HG03159 (cell line): ENCODE measurements around the gene RCHY1.
A peak's percentile ranks its signal among the peaks of the same experiment; 100 is the strongest.
"Not testable (repeated sequence)": the region's sequence is repeated elsewhere in the genome, so short reads cannot be mapped to it uniquely, and the experiment has no call there.

Source experiments
- ATAC-seq: cut with Tn5 transposase; IDR thresholded peaks from one replicate; pipeline ENCODE4 v1.9.1; 2021; ENCODE audit warnings: mild to moderate bottlenecking, moderate library complexity; ENCODE audit not compliant: unreplicated experiment

The RCHY1 gene

DNA sequence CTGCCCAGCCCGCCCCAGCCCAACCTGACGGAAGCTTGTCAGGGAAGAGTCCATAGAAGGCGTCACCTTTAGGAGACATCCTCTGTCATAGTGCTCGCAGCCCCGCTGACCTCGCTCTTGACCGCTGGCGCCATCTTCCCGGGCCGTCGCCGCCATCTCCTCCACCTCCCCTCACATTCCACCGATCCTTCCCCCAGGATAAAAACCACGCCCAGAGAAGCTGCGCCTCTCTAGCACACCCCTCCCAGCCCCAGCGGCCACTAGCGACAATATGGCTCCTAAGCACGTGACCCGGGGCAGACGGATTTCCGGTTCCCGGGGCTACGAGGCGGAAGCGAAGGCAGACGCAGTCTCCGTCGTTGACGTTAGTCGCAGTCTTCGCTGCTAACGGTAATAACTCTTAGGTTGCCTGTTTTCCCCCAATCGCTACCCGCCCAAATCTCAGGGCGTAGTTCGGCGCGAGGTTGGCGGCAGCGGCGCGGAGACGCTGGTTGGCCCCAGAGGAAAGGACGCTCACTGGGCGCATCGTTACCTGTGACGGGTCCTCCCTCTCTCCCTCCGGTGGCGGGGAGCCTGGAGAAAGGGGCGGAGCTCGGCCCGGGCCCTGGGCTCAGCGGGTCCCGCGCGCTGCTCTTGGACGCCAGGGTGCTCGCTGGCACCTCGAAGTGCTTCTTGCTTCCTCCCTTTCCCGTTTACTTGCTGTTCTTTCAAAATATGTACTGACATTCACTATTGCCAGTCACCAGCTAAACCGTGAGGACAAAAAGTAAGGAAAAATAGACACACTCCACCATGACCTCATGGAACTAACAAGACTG, at the start of gene RCHY1, which contains the start of gene THAP6:
RCHY1 (minus strand) TSS at position 273 of the 818 bp plus-strand sequence; CDS start at position 156, 117 bp downstream.
THAP6 (plus strand) TSS at position 343 of the 818 bp plus-strand sequence. CDS start 980 bp downstream, outside the sequence.
- ATAC-seq, result peak; percentile 94

DNA sequence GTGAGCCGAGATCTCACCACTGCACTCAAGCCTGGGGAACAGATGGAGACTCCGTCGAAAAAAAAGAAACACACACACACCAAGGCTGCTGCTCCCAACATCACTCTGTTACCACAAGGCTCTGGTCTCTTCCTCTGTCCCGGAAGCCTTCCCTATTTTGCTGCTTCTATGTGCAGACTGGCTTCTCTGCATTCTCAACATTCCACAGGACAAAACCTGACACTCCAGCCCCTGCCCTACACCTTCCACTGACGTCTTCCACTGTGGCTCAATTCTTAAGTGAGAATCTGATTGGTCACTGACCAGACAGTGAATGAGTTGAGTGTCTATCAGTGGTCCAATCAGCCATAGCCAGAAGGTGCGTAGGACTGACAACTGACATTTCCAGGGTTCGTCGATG, 47.6 kb upstream of the RCHY1 start:
- ATAC-seq, result no peak

DNA sequence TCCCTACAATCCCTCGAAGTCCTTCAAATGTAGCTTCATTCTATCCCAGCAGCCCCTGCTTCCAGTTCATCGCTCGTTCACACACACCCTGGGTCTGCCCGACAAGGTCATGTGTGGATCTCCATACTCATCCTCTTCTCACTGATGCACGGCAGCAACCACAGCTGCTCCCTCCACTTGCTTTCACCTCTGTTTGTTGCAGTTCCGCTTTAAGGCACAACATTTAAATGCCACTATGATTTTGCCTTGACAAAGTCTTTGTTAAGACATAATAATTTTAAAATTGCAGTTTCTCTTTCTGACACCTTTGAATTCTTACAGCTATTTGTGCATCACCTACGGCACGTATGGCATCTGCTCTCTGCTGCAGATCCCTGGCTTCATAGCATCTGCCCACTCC, 43.5 kb upstream of the RCHY1 start:
- no peak for ATAC-seq

DNA sequence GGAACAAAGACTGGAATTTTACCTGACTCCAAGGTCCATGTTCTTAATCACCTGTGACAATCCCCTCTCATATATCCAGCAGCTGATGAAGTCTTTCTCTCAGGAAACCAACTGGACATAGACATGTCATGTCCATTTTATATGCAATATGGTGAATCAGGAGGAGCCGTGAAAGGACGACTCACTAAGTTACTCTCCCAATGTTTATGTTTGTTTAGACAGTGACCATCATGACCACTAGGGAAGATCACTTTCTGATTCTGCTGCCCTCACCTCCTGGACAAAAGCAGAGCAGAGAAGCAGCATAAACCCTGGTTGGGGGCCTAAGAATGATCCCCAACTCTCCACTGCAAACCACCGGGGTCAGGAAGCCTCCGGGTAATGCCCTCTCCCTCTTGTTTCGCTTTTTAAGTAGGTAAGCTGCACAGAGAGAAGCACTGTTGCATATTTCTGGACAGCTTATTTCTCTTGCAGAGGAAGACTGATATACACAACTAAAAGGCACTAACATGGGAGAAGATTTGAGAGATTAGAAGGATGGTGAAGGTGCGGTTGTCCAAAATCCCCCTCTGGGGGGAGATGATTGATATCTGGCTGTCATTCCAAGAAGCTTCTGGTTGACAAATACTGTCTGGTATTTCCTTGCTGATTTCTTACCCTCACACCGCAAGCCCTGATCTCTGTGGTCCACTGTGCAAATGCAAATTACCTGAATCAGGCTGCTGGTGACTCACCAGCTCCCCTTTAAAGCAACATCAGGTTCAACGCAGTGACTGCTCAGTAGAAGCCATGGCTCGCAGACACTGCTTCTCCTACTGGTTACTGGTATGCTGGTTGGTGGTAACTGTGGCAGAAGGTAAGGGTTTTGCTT, 41.3 kb upstream of the RCHY1 start, which contains the start of gene ODAPH:
ODAPH (plus strand) TSS at position 773 of the 871 bp plus-strand sequence; CDS start at position 790, 17 bp downstream.
- peak; percentile 95 for ATAC-seq

DNA sequence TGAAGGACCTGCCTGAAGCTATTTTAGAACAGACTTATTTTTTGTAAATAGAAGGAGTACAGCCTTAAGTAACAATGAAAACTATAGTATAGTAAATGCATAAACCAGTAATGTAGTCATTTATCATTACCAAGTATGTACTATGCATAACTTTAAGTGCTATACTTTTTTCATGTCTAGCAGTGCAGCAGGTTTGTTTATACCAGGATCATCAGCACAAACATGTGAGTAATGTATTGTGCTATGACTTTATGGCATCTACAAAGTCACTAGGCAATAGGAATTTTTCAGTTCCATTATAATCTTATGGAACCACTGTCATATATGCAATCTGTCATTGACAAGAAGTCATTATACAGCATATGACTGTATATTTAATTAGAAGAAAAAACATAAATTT, 38.2 kb upstream of the RCHY1 start:
- ATAC-seq, result no peak

DNA sequence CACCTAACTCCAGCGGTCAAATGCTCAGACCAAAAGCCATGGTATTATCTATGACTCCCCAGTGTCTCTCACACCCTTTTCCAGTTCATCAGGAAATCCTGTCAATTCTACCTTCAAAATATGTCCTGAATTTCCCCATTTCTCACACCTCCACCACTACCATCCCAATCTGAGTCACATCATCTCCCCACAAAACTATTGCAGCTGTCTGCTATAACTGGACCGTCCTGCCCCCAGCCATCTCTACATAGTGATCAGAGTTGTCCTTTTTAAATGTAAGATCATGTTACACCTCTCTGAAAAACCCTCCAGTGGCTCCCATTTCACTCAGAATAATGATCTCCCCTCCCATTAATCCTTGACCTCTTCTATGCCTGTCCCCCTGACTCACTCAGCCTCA, 34.8 kb upstream of the RCHY1 start:
- no peak for ATAC-seq

DNA sequence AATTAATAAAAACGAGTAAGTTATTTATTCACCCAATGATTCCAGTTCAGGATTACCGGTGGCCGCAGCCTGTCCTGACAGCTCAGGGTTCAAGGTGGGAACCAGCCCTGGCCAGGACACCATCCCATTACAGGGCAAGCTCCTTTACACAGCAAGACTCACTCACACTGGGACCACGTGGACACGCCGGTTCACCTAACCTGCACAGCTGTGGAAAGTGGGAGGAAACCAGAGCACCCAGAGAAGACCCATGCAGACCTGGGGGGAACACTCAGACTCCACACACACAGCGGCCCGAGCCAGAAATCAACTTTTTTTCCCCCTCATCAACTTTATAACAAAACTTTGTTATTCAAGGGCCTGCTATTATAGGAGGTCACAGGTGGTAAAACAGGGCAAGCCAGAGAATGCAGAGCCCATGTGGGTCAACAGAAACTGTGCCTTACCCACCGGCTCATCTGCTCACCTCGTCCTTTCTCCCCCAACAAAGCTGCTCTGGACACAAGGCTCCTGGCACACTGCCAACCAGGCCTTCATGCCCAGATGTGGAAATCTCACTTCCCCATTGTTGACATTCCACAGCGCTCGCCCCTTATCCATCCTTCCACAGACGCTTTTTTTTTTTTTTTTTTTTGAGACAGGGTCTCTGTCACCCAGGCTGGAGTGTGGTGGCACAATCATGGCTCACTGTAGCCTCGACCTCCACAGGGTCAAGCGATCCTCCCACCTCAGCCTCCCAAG, 33.6 kb upstream of the RCHY1 start:
- ATAC-seq, result no peak

DNA sequence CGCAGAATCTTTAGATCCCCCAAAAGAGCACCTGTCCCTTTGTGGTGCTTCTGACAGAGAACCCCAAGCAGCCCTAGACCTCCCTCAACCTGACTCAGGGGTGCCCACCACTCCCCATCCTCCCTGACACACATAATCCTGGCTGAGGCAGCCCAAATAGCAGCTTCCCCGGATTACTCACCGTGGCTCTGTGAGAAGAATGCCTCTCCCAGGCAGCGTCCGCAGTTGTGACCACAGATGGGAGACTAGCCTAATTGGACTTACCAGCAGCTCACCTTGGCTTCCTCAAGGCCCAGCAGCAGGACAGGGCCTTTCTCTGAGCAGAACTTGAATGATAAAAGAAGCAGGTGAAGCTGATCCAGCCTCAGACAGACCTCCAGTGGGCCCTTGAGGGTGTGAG, 31.3 kb upstream of the RCHY1 start:
- no peak for ATAC-seq

DNA sequence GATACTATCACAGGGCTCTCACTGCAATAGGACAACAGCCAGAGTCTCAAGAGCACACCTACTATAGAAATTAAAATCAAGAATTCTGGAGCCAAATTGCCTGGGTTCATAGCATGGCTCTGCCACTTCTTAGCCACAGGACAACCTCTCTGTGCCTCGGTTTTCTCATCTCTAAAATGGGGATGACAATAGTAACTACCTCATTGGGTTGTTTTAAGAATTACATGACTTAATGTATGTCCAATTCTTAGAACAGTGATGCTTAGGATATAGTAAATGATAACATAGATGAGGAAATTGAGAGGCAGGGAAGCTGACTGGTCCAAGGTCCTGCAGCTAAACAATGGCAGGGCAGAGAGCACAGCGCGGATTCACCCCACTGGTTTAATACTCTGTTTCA, 30.7 kb upstream of the RCHY1 start:
- ATAC-seq, result no peak

DNA sequence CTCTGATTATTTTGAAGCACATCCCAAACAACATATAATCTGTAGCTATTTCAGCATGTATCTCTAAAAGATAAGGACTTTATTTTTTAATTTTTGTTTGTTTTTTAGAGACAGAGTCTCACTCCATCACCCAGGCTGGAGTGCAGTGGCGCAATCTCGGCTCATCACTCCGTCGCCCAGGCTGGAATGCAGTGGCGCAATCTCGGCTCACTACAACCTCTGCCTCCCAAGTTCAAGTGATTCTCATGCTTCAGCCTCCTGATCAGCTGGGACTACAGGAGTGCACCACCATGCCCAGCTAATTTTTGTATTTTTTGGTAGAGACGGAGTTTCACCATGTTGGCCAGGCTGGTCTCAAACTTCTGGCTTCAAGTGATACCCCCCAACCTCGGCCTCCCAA, 30.0 kb upstream of the RCHY1 start:
- ATAC-seq, result not testable (repeated sequence)

DNA sequence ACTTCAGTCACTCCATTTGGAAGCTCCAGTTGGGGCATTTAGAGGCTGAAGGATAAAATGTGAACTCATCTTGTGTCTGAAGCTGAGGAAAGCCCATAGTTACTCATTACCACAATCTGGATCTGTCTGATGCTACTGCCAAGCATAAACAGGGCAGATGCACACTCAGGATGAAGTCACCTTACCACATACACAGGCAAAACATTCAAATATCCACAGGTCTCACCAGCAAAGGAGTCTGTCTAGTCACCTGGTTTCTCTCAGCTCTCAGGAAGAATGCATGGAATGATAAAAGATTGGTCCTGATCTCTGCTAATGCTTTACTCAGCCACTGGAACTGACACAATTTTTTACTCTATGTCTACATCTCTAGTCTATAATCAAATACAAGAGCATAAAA, 28.6 kb upstream of the RCHY1 start:
- no peak for ATAC-seq

DNA sequence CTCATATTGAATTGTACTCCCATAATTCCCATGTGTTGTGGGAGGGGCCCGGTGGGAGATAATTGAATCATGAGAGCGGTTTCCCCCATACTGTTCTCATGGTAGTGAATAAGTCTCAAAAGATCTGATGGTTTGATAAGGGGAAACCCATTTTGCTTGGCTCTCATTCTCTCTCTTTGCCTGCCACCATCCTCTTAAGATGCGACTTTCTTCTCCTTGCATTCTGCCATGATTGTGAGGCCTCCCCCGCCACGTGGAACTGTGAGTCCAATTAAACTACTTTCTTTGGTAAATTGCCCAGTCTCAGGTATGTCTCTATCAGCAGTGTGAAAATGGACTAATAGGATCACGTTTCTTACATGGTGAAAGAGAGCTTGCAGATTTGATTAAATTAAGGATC, 23.1 kb upstream of the RCHY1 start:
- ATAC-seq, result not testable (repeated sequence)

DNA sequence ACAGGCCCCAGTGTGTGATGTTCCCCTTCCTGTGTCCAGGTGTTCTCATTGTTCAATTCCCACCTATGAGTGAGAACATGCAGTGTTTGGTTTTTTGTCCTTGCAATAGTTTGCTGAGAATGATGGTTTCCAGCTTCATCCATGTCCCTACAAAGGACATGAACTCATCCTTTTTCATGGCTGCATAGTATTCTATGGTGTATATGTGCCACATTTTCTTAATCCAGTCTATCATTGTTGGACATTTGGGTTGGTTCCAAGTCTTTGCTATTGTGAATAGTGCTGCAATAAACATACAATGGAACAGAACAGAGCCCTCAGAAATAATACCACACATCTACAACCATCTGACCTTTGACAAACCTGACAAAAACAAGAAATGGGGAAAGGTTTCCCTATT, 19.7 kb upstream of the RCHY1 start:
- not testable (repeated sequence) for ATAC-seq

DNA sequence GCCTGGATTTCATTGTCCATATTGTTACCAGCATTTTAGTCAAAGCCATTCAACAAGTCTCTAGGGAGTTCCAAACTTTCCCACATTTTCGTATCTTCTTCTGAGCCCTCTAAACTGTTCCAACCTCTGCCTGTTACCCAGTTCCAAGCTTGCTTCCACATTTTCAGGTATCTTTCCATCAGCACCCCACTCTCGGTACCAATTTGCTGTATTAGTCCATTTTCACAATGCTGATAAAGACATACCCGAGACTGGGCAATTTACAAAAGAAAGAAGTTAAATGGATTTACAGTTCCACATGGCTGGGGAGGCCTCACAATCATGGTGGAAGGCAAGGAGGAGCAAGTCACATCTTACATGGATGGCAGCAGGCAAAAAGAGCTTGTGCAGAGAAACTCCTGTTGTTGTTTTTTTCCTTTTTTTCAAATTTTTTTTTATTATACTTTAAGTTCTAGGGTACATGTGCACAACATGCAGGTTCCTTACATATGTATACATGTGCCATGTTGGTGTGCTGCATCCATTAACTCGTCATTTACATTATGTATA, 19.2 kb upstream of the RCHY1 start:
- not testable (repeated sequence) for ATAC-seq

DNA sequence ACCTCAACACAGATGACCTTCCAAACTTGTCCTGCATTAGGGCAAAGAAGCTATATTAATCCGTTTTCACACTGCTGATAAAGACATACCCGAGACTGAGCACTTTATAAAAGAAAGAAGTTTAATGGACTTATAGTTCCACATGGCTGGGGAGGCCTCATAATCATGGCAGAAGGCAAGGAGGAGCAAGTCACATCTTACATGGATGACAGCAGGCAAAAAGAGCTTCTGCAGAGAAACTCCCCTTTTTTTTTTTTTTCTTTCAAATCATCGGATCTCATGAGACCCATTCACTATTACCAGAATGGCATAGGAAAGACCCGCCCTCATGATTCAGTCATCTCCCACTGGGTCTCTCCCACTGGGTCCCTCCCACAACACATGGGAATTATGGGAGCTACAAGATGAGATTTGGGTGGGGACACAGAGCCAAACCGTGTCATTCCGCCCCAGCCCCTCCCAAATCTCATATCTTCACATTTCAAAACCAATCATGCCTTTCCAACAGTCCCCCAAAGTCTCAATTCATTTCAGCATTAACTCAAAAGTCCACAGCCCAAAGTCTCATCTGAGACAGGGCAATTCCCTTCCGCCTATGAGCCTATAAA, 17.4 kb upstream of the RCHY1 start:
- not testable (repeated sequence) for ATAC-seq

DNA sequence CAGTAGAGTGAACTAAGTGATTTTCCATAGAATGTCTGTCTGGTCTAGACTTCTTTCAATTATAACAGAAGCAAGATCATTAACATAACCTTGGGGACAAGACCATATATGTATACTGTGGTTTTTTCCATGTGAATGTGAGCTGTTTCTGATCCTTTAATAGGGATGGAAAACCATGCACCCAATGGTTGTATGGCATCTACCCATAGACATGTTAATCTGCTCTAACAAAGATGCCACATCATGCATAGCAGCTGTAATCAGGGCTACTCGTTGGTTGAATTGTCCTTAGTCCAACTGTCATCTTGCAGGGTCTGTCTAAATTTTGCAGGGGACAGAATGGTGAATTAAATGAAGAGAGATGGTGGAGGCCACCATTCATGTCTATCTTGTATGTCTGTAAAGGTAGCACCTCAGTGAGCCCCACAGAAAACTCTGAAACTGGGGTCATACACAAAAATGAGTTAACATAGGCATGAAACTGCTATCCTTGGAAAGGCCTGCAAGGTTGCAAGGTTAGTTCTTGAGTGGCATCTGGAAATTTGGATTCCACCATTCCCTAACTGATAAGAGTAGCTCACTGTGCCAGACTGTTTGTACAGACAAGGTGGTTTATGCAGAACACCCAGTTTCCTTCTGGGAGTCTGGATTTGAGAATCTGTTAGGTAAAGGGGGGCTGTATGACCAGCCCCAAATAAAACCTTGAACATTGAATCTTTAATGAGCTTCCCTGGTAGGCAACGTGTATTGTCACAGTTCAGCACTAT, 16.5 kb upstream of the RCHY1 start:
- ATAC-seq, result no peak

DNA sequence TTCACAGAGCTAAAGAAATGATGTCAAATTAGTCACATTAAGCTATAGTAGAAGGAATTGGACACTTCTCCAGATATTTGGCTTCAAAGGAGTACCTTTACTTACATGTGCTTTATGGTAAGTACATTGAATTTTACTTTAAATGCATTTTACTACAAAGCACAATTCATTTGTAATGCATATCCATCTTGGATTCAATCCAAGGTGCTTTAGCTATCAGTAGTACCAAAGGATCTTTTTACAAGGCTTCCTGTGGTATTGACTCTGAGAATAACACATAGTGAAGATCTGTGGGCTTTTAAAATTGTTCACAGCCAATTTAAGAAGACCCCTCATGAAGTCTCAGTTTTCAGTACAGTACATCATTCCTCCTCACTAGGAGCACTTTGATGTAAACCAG, 13.3 kb upstream of the RCHY1 start:
- ATAC-seq, result no peak

DNA sequence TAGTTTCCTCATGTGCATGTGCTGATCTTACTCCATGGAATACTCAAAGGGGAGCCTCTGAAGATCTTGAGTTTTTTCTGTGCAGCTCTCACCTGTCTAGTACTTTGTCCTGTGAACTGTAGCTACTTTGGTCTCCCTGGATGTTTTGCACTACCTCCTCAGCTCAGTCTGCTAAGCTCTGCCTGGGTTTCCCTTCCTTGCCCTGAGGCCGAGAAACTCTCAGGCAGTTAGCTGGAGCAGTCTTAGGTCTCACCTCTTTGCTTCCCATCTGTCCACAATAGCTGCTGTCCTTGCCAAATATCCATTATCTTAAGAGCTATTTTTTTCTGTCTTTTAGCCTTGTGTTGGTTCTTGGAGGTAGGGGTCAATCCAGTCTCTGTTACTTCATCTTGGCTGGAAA, 11.7 kb upstream of the RCHY1 start:
- ATAC-seq, result no peak

DNA sequence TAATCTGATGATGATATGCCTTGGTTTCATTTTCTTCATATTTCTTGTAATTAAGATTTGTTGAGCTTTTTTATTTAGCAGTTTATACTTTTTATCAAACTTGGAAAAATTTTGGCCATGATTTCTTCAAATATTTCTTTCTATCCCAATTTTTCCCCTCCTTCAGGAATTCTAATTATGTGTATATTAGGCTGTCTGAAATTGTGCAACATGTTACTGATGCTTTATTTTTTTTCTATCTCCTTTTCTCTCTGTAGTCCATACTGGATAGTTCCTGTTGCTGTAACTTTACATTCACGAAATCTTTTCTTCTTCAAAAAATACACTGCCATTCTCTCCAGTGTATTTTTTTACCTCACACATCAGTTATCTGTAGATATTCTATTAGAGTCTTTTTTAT, 10.9 kb upstream of the RCHY1 start:
- no peak for ATAC-seq

DNA sequence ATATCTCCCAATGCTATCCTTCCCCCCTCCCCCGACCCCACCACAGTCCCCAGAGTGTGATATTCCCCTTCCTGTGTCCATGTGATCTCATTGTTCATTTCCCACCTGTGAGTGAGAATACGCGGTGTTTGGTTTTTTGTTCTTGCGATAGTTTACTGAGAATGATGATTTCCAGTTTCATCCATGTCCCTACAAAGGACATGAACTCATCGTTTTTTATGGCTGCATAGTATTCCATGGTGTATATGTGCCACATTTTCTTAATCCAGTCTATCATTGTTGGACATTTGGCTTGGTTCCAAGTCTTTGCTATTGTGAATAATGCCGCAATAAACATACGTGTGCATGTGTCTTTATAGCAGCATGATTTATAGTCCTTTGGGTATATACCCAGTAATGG, 5.2 kb upstream of the RCHY1 start:
- ATAC-seq, result not testable (repeated sequence)
